ENCODE measurements around the gene TENM4.

DNA sequence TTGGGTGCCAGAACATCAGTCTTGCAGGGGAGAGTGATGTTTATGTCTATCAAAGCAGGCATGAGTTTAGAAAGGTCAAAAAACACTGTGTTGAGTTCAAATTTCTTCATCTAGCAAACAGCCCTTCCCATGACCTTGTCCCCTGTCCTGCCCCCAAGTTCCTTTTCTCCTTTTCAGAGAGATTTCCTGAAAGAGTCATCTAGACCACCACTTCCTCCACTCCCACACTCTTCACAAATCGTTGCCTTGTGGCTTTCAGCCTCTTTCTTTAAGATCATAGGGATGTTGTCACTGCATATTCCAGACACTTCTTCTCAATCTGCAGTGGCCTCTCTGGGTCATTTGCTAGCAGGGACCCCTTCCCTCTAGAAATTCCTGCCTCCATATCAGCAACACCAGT lies 290.5 kb downstream of the TENM4 start:
- TF ChIP-seq, protein P1, sequence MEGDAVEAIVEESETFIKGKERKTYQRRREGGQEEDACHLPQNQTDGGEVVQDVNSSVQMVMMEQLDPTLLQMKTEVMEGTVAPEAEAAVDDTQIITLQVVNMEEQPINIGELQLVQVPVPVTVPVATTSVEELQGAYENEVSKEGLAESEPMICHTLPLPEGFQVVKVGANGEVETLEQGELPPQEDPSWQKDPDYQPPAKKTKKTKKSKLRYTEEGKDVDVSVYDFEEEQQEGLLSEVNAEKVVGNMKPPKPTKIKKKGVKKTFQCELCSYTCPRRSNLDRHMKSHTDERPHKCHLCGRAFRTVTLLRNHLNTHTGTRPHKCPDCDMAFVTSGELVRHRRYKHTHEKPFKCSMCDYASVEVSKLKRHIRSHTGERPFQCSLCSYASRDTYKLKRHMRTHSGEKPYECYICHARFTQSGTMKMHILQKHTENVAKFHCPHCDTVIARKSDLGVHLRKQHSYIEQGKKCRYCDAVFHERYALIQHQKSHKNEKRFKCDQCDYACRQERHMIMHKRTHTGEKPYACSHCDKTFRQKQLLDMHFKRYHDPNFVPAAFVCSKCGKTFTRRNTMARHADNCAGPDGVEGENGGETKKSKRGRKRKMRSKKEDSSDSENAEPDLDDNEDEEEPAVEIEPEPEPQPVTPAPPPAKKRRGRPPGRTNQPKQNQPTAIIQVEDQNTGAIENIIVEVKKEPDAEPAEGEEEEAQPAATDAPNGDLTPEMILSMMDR (IDR thresholded peaks at IDR 0.05; ENCODE audit: low read depth, low read length, poor library complexity, severe bottlenecking) = no peak
- TF ChIP-seq EZH2phosphoT487 (IDR thresholded peaks at IDR 0.05; ENCODE audit: borderline replicate concordance, low read length) = no peak

Data from DOHH2 (cell line).